ENCODE results near the gene DLG2. TPM values are rescaled to one million over a fixed set of nuclear protein-coding genes. Genes with fewer than 3 reads are reported as not detected.

The DLG2 gene
- total RNA-seq, 4 donors from 2014 or later = 1.3 to 4.7 (median 2.4) TPM

GRCh38 chr11:83971063-83971462 is 1656.1 kb downstream of the DLG2 start:
- H3K36me3 ChIP-seq = no peaks in the 10 kb centered on the region
- ATAC-seq = no peak
- H3K4me1 ChIP-seq = no peaks in the 10 kb centered on the region
- H3K4me3 ChIP-seq = no peak overlapping the region
- no peak for DNase-seq
- TF ChIP-seq CTCF (IDR thresholded peaks at IDR 0.05 in 4 of 5, conservative IDR thresholded peaks at IDR 0.05 in 1 of 5) = no peak
- TF ChIP-seq POLR2A (IDR thresholded peaks at IDR 0.05) = no peak
- intact Hi-C loops (cut with DNase I; ENCODE audit: low total_unique reads) (no loop called here), in situ Hi-C loops (cut with MboI; ENCODE audit: low sequenced_read_pairs in 4 of 4) (no loop called here)
- no peaks in the 10 kb centered on the region for H3K9me3 ChIP-seq
- no peak overlapping the region for H3K27ac ChIP-seq
- no peaks in the 10 kb centered on the region for H3K27me3 ChIP-seq

GRCh38 chr11:83970061-83970671 is 1657.0 kb downstream of the DLG2 start:
- no peak overlapping the region for H3K27ac ChIP-seq
- no peak for ATAC-seq
- H3K36me3 ChIP-seq = no peaks in the 10 kb centered on the region
- no peaks in the 10 kb centered on the region for H3K27me3 ChIP-seq
- intact Hi-C loops (cut with DNase I; ENCODE audit: low total_unique reads) (no loop called here), in situ Hi-C loops (cut with MboI; ENCODE audit: low sequenced_read_pairs in 4 of 4) (no loop called here)
- no peaks in the 10 kb centered on the region for H3K4me1 ChIP-seq
- no peak overlapping the region for H3K4me3 ChIP-seq
- no peaks in the 10 kb centered on the region for H3K9me3 ChIP-seq
- no peak for DNase-seq
- TF ChIP-seq CTCF (IDR thresholded peaks at IDR 0.05 in 4 of 5, conservative IDR thresholded peaks at IDR 0.05 in 1 of 5) (no peak), POLR2A (IDR thresholded peaks at IDR 0.05) (no peak)

GRCh38 chr11:83957038-83957900 is 1669.9 kb downstream of the DLG2 start:
- Histone ChIP-seq H3K4me3 (no peak overlapping the region), H3K36me3 (no peaks in the 10 kb centered on the region), H3K27ac (no peak overlapping the region), H3K27me3 (no peaks in the 10 kb centered on the region), H3K4me1 (no peaks in the 10 kb centered on the region), H3K9me3 (no peaks in the 10 kb centered on the region)
- ATAC-seq (no peak), DNase-seq (no peak)
- intact Hi-C loops (cut with DNase I; ENCODE audit: low total_unique reads) (no loop called here), in situ Hi-C loops (cut with MboI; ENCODE audit: low sequenced_read_pairs in 4 of 4) (no loop called here)
- TF ChIP-seq POLR2A (IDR thresholded peaks at IDR 0.05) (no peak), CTCF (IDR thresholded peaks at IDR 0.05 in 4 of 5, conservative IDR thresholded peaks at IDR 0.05 in 1 of 5) (no peak)

GRCh38 chr11:83956119-83956697 is 1670.9 kb downstream of the DLG2 start:
- no peaks in the 10 kb centered on the region for H3K36me3 ChIP-seq
- intact Hi-C loops (cut with DNase I; ENCODE audit: low total_unique reads) = no loop called here
- no peaks in the 10 kb centered on the region for H3K4me1 ChIP-seq
- TF ChIP-seq CTCF (IDR thresholded peaks at IDR 0.05 in 4 of 5, conservative IDR thresholded peaks at IDR 0.05 in 1 of 5) (no peak), POLR2A (IDR thresholded peaks at IDR 0.05) (no peak)
- H3K27me3 ChIP-seq = no peaks in the 10 kb centered on the region
- in situ Hi-C loops (cut with MboI; ENCODE audit: low sequenced_read_pairs in 4 of 4) = no loop called here
- H3K9me3 ChIP-seq = no peaks in the 10 kb centered on the region
- H3K27ac ChIP-seq = no peak overlapping the region
- ATAC-seq = no peak
- DNase-seq = no peak
- H3K4me3 ChIP-seq = no peak overlapping the region
